IMR-90 (cell line): ENCODE results near the gene PRORP. TPM values are rescaled to one million over a fixed set of nuclear protein-coding genes. Genes with fewer than 3 reads are reported as not detected.

Experiments
- ATAC-seq: fragments of 200-7000 bp; cut with Tn5 transposase; 2 replicates; pipeline ENCODE4 v1.9.1; 2020; ENCODE audit warnings: low read depth, mild to moderate bottlenecking, moderate library complexity
- BruUV-seq: library from RNA; stranded (reverse); fragments of 400-500 nt; replicated peaks from 2 replicates; lab custom pipeline; 2021; lab: Mats Ljungman, UMichigan
- CTCF ChIA-PET: fragments of 300-600 bp; formaldehyde crosslinking; extraction: SDS; loops from one replicate; lab custom pipeline; 2021; ENCODE audit warnings: antibody characterized with exemption; lab: Yijun Ruan, JAX
- POLR2A ChIA-PET: fragments of 300-600 bp; sonication (Branson Sonifier 250); formaldehyde crosslinking; loops from one replicate; lab custom pipeline; 2022; ENCODE audit warnings: antibody characterized with exemption; ENCODE audit not compliant: unreplicated experiment; lab: Charles Lee
- DNase-seq: peaks from one replicate; pipeline ENCODE4 v3.0.0; 2013
- H2AFZ ChIP-seq: replicated peaks from 2 replicates; pipeline ENCODE3; 2013; ENCODE audit warnings: low read length, mild to moderate bottlenecking; ENCODE audit not compliant: poor library complexity
- H2AK5ac ChIP-seq: 2 replicates; pipeline ENCODE4 v1.6.1; 2013; ENCODE audit warnings: low read depth, low read length, inconsistent platforms
- H2AK9ac ChIP-seq: replicated peaks from 2 replicates; pipeline ENCODE3; 2013; ENCODE audit warnings: mild to moderate bottlenecking, low read depth, low read length, moderate library complexity; ENCODE audit not compliant: poor library complexity
- H2BK120ac ChIP-seq: 2 replicates; pipeline ENCODE4 v1.6.1; 2013; ENCODE audit warnings: low read depth, low read length, inconsistent platforms
- H2BK15ac ChIP-seq: 3 replicates; pipeline ENCODE4 v1.6.1; 2013; ENCODE audit warnings: low read depth, low read length, inconsistent platforms
- H2BK20ac ChIP-seq: 2 replicates; pipeline ENCODE4 v1.6.1; 2013; ENCODE audit warnings: low read depth, mild to moderate bottlenecking, inconsistent platforms, low read length, moderate library complexity
- H2BK5ac ChIP-seq: 2 replicates; pipeline ENCODE4 v1.6.1; 2013; ENCODE audit warnings: mild to moderate bottlenecking, low read depth, low read length, inconsistent platforms; ENCODE audit not compliant: poor library complexity, severe bottlenecking
- H3K14ac ChIP-seq: replicated peaks from 2 replicates; pipeline ENCODE4 v1.6.1; 2013; ENCODE audit warnings: low read depth, low read length, inconsistent platforms
- H3K18ac ChIP-seq: 2 replicates; pipeline ENCODE4 v1.6.1; 2013; ENCODE audit warnings: low read depth, low read length, control low read depth
- H3K23ac ChIP-seq: 2 replicates; pipeline ENCODE4 v1.6.1; 2013; ENCODE audit warnings: low read depth, low read length, inconsistent platforms
- H3K27ac ChIP-seq: 2 replicates; pipeline ENCODE4 v1.5.1; 2013; ENCODE audit warnings: mild to moderate bottlenecking, control low read depth, low read length; ENCODE audit not compliant: insufficient read depth
- H3K27me3 ChIP-seq: 2 replicates; pipeline ENCODE4 v1.6.1; 2013; ENCODE audit warnings: low read length; ENCODE audit not compliant: control insufficient read depth, insufficient read depth
- H3K36me3 ChIP-seq: 2 replicates; pipeline ENCODE4 v1.6.1; 2013; ENCODE audit warnings: low read length, mixed read lengths; ENCODE audit not compliant: control insufficient read depth, insufficient read depth
- H3K4ac ChIP-seq: 2 replicates; pipeline ENCODE4 v1.6.1; 2013; ENCODE audit warnings: low read depth, low read length, inconsistent platforms
- H3K4me1 ChIP-seq: 2 replicates; pipeline ENCODE4 v1.6.1; 2013; ENCODE audit warnings: low read length, mixed read lengths; ENCODE audit not compliant: control insufficient read depth, insufficient read depth
- H3K4me2 ChIP-seq: 2 replicates; pipeline ENCODE4 v1.6.1; 2013; ENCODE audit warnings: low read depth, mild to moderate bottlenecking, control low read depth, low read length, moderate library complexity
- H3K4me3 ChIP-seq: 2 replicates; pipeline ENCODE4 v1.5.1; 2013; ENCODE audit warnings: low read depth, mild to moderate bottlenecking, control low read depth, low read length, moderate library complexity; ENCODE audit not compliant: insufficient read depth
- H3K56ac ChIP-seq: 2 replicates; pipeline ENCODE4 v1.6.1; 2013; ENCODE audit warnings: low read length, inconsistent platforms; ENCODE audit not compliant: insufficient read depth; ENCODE audit errors: extremely low read depth
- H3K79me1 ChIP-seq, 2 experiments: 2 replicates each; pipeline ENCODE4 v1.6.1; 2013; ENCODE audit warnings: low read length in 2 of 2, inconsistent platforms in 1 of 2, low read depth in 1 of 2
- H3K9ac ChIP-seq: 2 replicates; pipeline ENCODE4 v1.6.1; 2013; ENCODE audit warnings: low read depth, low read length, control low read depth
- H3K9me1 ChIP-seq: 2 replicates; pipeline ENCODE4 v1.6.1; 2013; ENCODE audit warnings: low read length, inconsistent platforms; ENCODE audit not compliant: insufficient read depth
- H3K9me3 ChIP-seq: 2 replicates; pipeline ENCODE4 v1.6.1; 2013; ENCODE audit warnings: low read length; ENCODE audit not compliant: control insufficient read depth, insufficient read depth
- H4K20me1 ChIP-seq: 2 replicates; pipeline ENCODE4 v1.6.1; 2013; ENCODE audit warnings: low read length, inconsistent platforms; ENCODE audit not compliant: insufficient read depth
- H4K5ac ChIP-seq: 2 replicates; pipeline ENCODE4 v1.6.1; 2013; ENCODE audit warnings: mild to moderate bottlenecking, low read depth, low read length, control low read depth
- H4K8ac ChIP-seq, 2 experiments: 2 replicates each; pipeline ENCODE4 v1.6.1; 2013; ENCODE audit warnings: low read depth in 2 of 2, low read length in 2 of 2, control low read depth in 1 of 2, inconsistent platforms in 1 of 2
- H4K91ac ChIP-seq: 2 replicates; pipeline ENCODE4 v1.6.1; 2013; ENCODE audit warnings: low read depth, low read length, inconsistent platforms; ENCODE audit not compliant: insufficient read depth
- BHLHE40 ChIP-seq: fragments of 150-350 bp; IDR thresholded peaks from 2 replicates; pipeline ENCODE4 v1.6.1; 2016; ENCODE audit warnings: mild to moderate bottlenecking, low read depth, low read length
- CEBPB ChIP-seq: IDR thresholded peaks from 2 replicates; pipeline ENCODE4 v1.6.1; 2012; ENCODE audit warnings: low read depth, low read length, improper control_type of control experiment
- CHD1 ChIP-seq: IDR thresholded peaks from 2 replicates; pipeline ENCODE4 v1.6.1; 2012; ENCODE audit warnings: low read depth, low read length, improper control_type of control experiment
- FOS ChIP-seq: fragments of 150-350 bp; IDR thresholded peaks from 2 replicates; pipeline ENCODE4 v1.6.1; 2016; ENCODE audit warnings: low read depth, low read length
- MAFK ChIP-seq: IDR thresholded peaks from 2 replicates; pipeline ENCODE4 v1.6.1; 2012; ENCODE audit warnings: low read depth, low read length, improper control_type of control experiment
- POLR2A ChIP-seq: IDR thresholded peaks from 2 replicates; pipeline ENCODE4 v1.6.1; 2012; ENCODE audit warnings: mild to moderate bottlenecking, low read depth, low read length
- RAD21 ChIP-seq: IDR thresholded peaks from 2 replicates; pipeline ENCODE4 v1.6.1; 2012; ENCODE audit warnings: low read length, improper control_type of control experiment
- RCOR1 ChIP-seq: IDR thresholded peaks from 2 replicates; pipeline ENCODE4 v1.6.1; 2012; ENCODE audit warnings: mild to moderate bottlenecking, low read length, improper control_type of control experiment; ENCODE audit not compliant: insufficient replicate concordance
- SMC3 ChIP-seq: fragments of 150-350 bp; IDR thresholded peaks from 2 replicates; pipeline ENCODE4 v1.6.1; 2016; ENCODE audit warnings: low read depth, mild to moderate bottlenecking, antibody characterized with exemption, low read length, moderate library complexity
- WGBS, 2 experiments: methylation state at CpG; one replicate each; pipeline versions ENCODE4 v1.1.5 to v1.1.7; 2013; ENCODE audit warnings: missing lambda C conversion rate in 2 of 2; ENCODE audit not compliant: insufficient read length in 1 of 2; ENCODE audit errors: extremely low coverage in 2 of 2; 5-methylcytosine and 5-hydroxymethylcytosine counted together
- dilution Hi-C: fragments of 300-500 bp; cut with HindIII; formaldehyde crosslinking; loops from one replicate; pipeline ENCODE4 v1.14.3; 2018; ENCODE audit warnings: low sequenced_read_pairs; ENCODE audit not compliant: unreplicated experiment
- in situ Hi-C: fragments of 300-500 bp; cut with MboI; formaldehyde crosslinking; loops from 3 replicates; pipeline ENCODE4 v1.14.3; 2019; ENCODE audit warnings: low sequenced_read_pairs, inconsistent platforms, mixed read lengths
- intact Hi-C: fragments of 100-400 bp; cut with micrococcal nuclease; formaldehyde crosslinking; loops from 2 replicates; pipeline ENCODE4 v1.10.0; 2022
- polyA plus RNA-seq, 3 experiments: library from polyadenylated mRNA; depleted of rRNA; stranded (reverse); fragments of >200 nt; gene quantifications; 2 replicates each; pipeline ENCODE4 v1.2.3, GENCODE V29; 2012; ENCODE audit warnings: low replicate concordance in 1 of 3
- total RNA-seq: library from RNA; depleted of rRNA; stranded (reverse); fragments of >200 nt; gene quantifications from 2 replicates; pipeline ENCODE4 v1.2.3, GENCODE V29; 2012
- TF ChIP-seq, protein P1 (sequence below): fragments of 150-350 bp; IDR thresholded peaks from 2 replicates; pipeline ENCODE4 v1.6.1; 2017; ENCODE audit warnings: mild to moderate bottlenecking, antibody characterized with exemption, low read length, low read depth
- TF ChIP-seq, protein P2 (sequence below): fragments of 150-350 bp; IDR thresholded peaks from 2 replicates; pipeline ENCODE4 v1.6.1; 2016; ENCODE audit warnings: low read depth, mild to moderate bottlenecking, low read length, moderate library complexity, borderline replicate concordance

Gene PRORP
- total and polyA plus RNA-seq, 2 of the 4 experiments (the other 2 are of a cell fraction) = 18.0 to 50.5 TPM

DNA sequence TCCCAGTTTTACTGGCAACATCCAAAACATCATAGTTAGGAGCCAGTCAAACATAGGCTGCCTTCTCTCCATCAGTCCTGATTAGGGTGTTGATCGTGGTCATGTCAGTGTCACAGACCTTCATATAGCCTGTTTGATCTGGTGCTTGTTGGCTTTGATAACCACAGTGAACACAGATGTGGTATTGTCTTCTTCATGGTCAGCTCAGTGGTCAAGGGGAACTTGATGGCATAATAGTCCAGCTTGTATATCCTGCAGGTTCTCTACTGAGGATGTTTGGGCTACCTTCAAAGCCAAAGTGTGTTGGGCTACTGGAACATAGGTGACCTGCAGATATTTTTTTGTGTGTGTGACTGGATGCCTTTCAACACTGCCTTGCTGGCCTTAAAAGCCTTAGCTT is 21.7 kb downstream of the PRORP start:
- in situ Hi-C loops (loop anchor here (10.0 to 25.0 kb wide), 2 partner anchors 541 to 668 kb away; partner anchors contain the start of gene RALGAPA1), intact Hi-C loops (loop anchor here (5.0 kb wide), 2 partner anchors 68 to 543 kb away; no protein-coding TSS in a partner anchor), dilution Hi-C loops (no loop called here)
- H3K27me3 ChIP-seq = no peaks in the 10 kb centered on the region
- CTCF ChIA-PET = interaction anchor here (1.3 kb wide), 2 partner anchors 71 to 268 kb away, joined by 3 to 4 read pairs; no protein-coding TSS in a partner anchor
- H3K9me3 ChIP-seq = no peaks in the 10 kb centered on the region
- BruUV-seq = no TSS peak
- H2BK120ac ChIP-seq = no peak overlapping the region
- no peak overlapping the region for H3K56ac ChIP-seq
- TF ChIP-seq, protein P1, sequence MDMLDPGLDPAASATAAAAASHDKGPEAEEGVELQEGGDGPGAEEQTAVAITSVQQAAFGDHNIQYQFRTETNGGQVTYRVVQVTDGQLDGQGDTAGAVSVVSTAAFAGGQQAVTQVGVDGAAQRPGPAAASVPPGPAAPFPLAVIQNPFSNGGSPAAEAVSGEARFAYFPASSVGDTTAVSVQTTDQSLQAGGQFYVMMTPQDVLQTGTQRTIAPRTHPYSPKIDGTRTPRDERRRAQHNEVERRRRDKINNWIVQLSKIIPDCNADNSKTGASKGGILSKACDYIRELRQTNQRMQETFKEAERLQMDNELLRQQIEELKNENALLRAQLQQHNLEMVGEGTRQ = no peak
- no peak for TF ChIP-seq CEBPB
- TF ChIP-seq, protein P2, sequence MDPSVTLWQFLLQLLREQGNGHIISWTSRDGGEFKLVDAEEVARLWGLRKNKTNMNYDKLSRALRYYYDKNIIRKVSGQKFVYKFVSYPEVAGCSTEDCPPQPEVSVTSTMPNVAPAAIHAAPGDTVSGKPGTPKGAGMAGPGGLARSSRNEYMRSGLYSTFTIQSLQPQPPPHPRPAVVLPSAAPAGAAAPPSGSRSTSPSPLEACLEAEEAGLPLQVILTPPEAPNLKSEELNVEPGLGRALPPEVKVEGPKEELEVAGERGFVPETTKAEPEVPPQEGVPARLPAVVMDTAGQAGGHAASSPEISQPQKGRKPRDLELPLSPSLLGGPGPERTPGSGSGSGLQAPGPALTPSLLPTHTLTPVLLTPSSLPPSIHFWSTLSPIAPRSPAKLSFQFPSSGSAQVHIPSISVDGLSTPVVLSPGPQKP = no peak
- TF ChIP-seq RCOR1 = no peak
- TF ChIP-seq SMC3 = no peak
- TF ChIP-seq MAFK = no peak
- no peak for TF ChIP-seq POLR2A
- TF ChIP-seq CHD1 = no peak
- no peak for TF ChIP-seq RAD21
- no peak for TF ChIP-seq FOS
- no peak for TF ChIP-seq BHLHE40
- no peak overlapping the region for H2BK20ac ChIP-seq
- peaks cover 7% of the 10 kb centered on the region; the same call in 1 of the 2 replicates for H3K36me3 ChIP-seq
- H2AK5ac ChIP-seq = no peak overlapping the region
- H4K91ac ChIP-seq = no peak overlapping the region
- POLR2A ChIA-PET = no interaction called here
- no peak overlapping the region for H3K23ac ChIP-seq
- no peaks in the 10 kb centered on the region for H3K4me1 ChIP-seq
- no peak overlapping the region for H2BK15ac ChIP-seq
- H3K4me3 ChIP-seq = no peak overlapping the region
- no peak overlapping the region for H2BK5ac ChIP-seq
- WGBS, 2 experiments = no CpG with 5 or more reads among the region's 1 CpG
- H3K9me1 ChIP-seq = peaks cover 4% of the 10 kb centered on the region; the same call in 1 of the 2 replicates
- H4K8ac ChIP-seq = no peak overlapping the region
- H4K20me1 ChIP-seq = no peaks in the 10 kb centered on the region
- H3K27ac ChIP-seq = no peak overlapping the region
- peaks cover 15 to 24% of the 10 kb centered on the region in 2 experiments for H3K79me1 ChIP-seq
- no peak overlapping the region for H2AK9ac ChIP-seq
- no peak for DNase-seq
- no peak overlapping the region for H3K14ac ChIP-seq
- H3K18ac ChIP-seq = no peak overlapping the region
- no peak for ATAC-seq
- no peak overlapping the region for H3K4me2 ChIP-seq
- no peak overlapping the region for H3K4ac ChIP-seq
- H4K5ac ChIP-seq = no peak overlapping the region; the same call in 1 of the 2 replicates
- no peak overlapping the region for H3K9ac ChIP-seq
- no peak overlapping the region for H2AFZ ChIP-seq
